GM21529 (cell line): ENCODE results near the gene DCAF12.
"Not testable (repeated sequence)": the region's sequence is repeated elsewhere in the genome, so short reads cannot be mapped to it uniquely, and the experiment has no call there.

Experiments
- ATAC-seq: cut with Tn5 transposase; IDR thresholded peaks from one replicate; pipeline ENCODE4 v1.9.1; 2021; ENCODE audit not compliant: unreplicated experiment

Gene DCAF12

GRCh38 chr9:34126207-34127034, at the start of gene DCAF12:
Gene DCAF12, minus strand, starts transcription at chr9:34126698. Its CDS starts 267 bp downstream, at chr9:34126431.
- ATAC-seq: peak; percentile 78

- ATAC-seq: no peak
These were observed 49.6 kb upstream of the DCAF12 start for GRCh38 chr9:34176089-34176488.

GRCh38 chr9:34171753-34172535, 45.4 kb upstream of the DCAF12 start:
- peak; percentile 87 for ATAC-seq

- ATAC-seq: no peak
These were observed 43.9 kb upstream of the DCAF12 start for GRCh38 chr9:34170237-34170991.

- no peak for ATAC-seq
These were observed 42.6 kb upstream of the DCAF12 start for GRCh38 chr9:34169125-34169524.

- ATAC-seq: no peak
These were observed 36.9 kb upstream of the DCAF12 start for GRCh38 chr9:34163434-34163833.

- no peak for ATAC-seq
These were observed 31.9 kb upstream of the DCAF12 start for GRCh38 chr9:34158362-34158869.

- ATAC-seq: no peak
These were observed 31.4 kb upstream of the DCAF12 start for GRCh38 chr9:34157898-34158297.

GRCh38 chr9:34157318-34157717, 30.8 kb upstream of the DCAF12 start:
- ATAC-seq: no peak

GRCh38 chr9:34154057-34154456, 27.6 kb upstream of the DCAF12 start:
- ATAC-seq: no peak

GRCh38 chr9:34151398-34151797, 24.9 kb upstream of the DCAF12 start:
- no peak for ATAC-seq

GRCh38 chr9:34145165-34145564, 18.7 kb upstream of the DCAF12 start:
- no peak for ATAC-seq

GRCh38 chr9:34143116-34143515, 16.6 kb upstream of the DCAF12 start:
- ATAC-seq: no peak

GRCh38 chr9:34140853-34141252, 14.4 kb upstream of the DCAF12 start:
- ATAC-seq: no peak

GRCh38 chr9:34139477-34140146, 13.1 kb upstream of the DCAF12 start:
- no peak for ATAC-seq

- not testable (repeated sequence) for ATAC-seq
These were observed 12.1 kb upstream of the DCAF12 start for GRCh38 chr9:34138644-34139043.

- no peak for ATAC-seq
These were observed 8.0 kb upstream of the DCAF12 start for GRCh38 chr9:34134521-34134920.

GRCh38 chr9:34133436-34133949, 7.0 kb upstream of the DCAF12 start:
- no peak for ATAC-seq

GRCh38 chr9:34131571-34131970, 5.1 kb upstream of the DCAF12 start:
- no peak for ATAC-seq
